CD8-positive, alpha-beta memory T cell (primary cell): Measurements from ENCODE around the gene TSFM. TPM values are rescaled to one million over a fixed set of nuclear protein-coding genes. Genes with fewer than 3 reads are reported as not detected.

ENCODE experiments used
- CTCF ChIA-PET: fragments of 350-600 bp; sonication (Branson Sonifier 250); formaldehyde crosslinking; loops from one replicate; lab custom pipeline; 2021; ENCODE audit warnings: antibody characterized with exemption; lab: Charles Lee
- POLR2A ChIA-PET: fragments of 350-600 bp; sonication (Branson Sonifier 250); formaldehyde crosslinking; loops from one replicate; lab custom pipeline; 2021; ENCODE audit warnings: antibody characterized with exemption; lab: Charles Lee
- DNase-seq, 5 donors: peaks; one replicate each; pipeline versions ENCODE4 v3.0.0 to v3.0.0-alpha.2; 2020 to 2022; ENCODE audit warnings: mixed read lengths in 1 of 5
- H3K27ac ChIP-seq: one replicate; pipeline ENCODE4 v1.7.0; 2013; ENCODE audit warnings: low read depth, mild to moderate bottlenecking, low read length, moderate library complexity
- H3K27me3 ChIP-seq: 2 replicates; pipeline ENCODE4 v1.7.0; 2013; ENCODE audit warnings: low read length, mild to moderate bottlenecking; ENCODE audit not compliant: insufficient read depth, poor library complexity, severe bottlenecking
- H3K36me3 ChIP-seq: 2 replicates; pipeline ENCODE4 v1.7.0; 2013; ENCODE audit warnings: mild to moderate bottlenecking, low read length, moderate library complexity; ENCODE audit not compliant: insufficient read depth
- H3K4me1 ChIP-seq: 2 replicates; pipeline ENCODE4 v1.7.0; 2013; ENCODE audit warnings: mild to moderate bottlenecking, low read length, moderate library complexity; ENCODE audit not compliant: insufficient read depth
- H3K4me3 ChIP-seq: 2 replicates; pipeline ENCODE4 v1.7.0; 2013; ENCODE audit warnings: mild to moderate bottlenecking, low read length
- H3K9me3 ChIP-seq: 2 replicates; pipeline ENCODE4 v1.7.0; 2013; ENCODE audit warnings: mild to moderate bottlenecking, low read length
- H3K27ac Mint-ChIP-seq, 8 donors: one replicate each; pipeline ENCODE4 v1.8.0; 2020 to 2021; ENCODE audit warnings: mixed read lengths in 8 of 8, mild to moderate bottlenecking in 6 of 8, inconsistent platforms in 3 of 8, moderate library complexity in 3 of 8
- H3K27me3 Mint-ChIP-seq, 2 donors: one replicate each; pipeline ENCODE4 v1.8.0; 2020 to 2021; ENCODE audit warnings: mixed read lengths in 2 of 2, mild to moderate bottlenecking in 1 of 2, moderate library complexity in 1 of 2
- H3K36me3 Mint-ChIP-seq, 3 donors: one replicate each; pipeline ENCODE4 v1.8.0; 2020 to 2021; ENCODE audit warnings: mixed read lengths in 3 of 3, inconsistent platforms in 1 of 3, mild to moderate bottlenecking in 1 of 3
- H3K4me1 Mint-ChIP-seq, 3 donors: one replicate each; pipeline ENCODE4 v1.8.0; 2020 to 2021; ENCODE audit warnings: mixed read lengths in 3 of 3, inconsistent platforms in 1 of 3, mild to moderate bottlenecking in 1 of 3
- H3K4me3 Mint-ChIP-seq, 7 donors: one replicate each; pipeline ENCODE4 v1.8.0; 2020 to 2021; ENCODE audit warnings: mixed read lengths in 7 of 7, mild to moderate bottlenecking in 6 of 7, moderate library complexity in 4 of 7, inconsistent platforms in 2 of 7
- H3K9me3 Mint-ChIP-seq, 5 donors: one replicate each; pipeline ENCODE4 v1.8.0; 2020 to 2022; ENCODE audit warnings: mixed read lengths in 5 of 5, mild to moderate bottlenecking in 3 of 5, moderate library complexity in 2 of 5, inconsistent platforms in 1 of 5
- polyA plus RNA-seq: library from polyadenylated mRNA; unstranded; fragments of 300-500 nt; fragmentation: Illumina TruSeq; gene quantifications from one replicate; pipeline ENCODE4 v1.2.3, GENCODE V29; 2021
- total RNA-seq, 2 experiments: library from RNA; stranded (reverse); gene quantifications; one replicate each; pipeline ENCODE4 v1.2.3, GENCODE V29; 2021

Gene TSFM
- total and polyA plus RNA-seq, 3 experiments from 2014 or later: 32.6 to 69.0 (median 64.0) TPM

DNA sequence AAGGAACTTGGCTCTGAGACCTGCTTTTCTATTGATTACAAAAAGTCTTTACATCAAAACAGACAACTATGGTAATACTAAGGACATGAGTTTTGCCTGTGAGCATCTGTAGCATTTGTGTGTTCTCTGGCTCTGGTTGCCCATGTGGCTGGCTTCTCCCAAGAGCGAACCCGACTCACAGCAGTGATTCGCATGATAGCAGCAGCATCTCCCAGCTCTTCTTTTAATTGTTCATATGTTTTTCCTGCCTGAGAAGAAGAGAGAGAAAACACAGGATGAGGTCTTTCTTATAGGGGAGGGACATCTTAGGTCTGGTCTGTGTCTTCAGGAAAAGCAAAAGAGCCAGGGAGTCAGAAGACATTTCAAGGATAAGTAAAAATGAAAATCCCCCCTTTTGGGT is 18.4 kb downstream of the TSFM start:
- no peaks in the 10 kb centered on the region for H3K9me3 ChIP-seq
- no peak overlapping the region for H3K4me3 ChIP-seq
- Mint-ChIP-seq H3K27ac (peak overlapping the region in 1 of 8 donors; percentile 77), H3K27me3 (no peaks in the 10 kb centered on the region), H3K4me1 (peaks cover 0 to 4% (median 0%) of the 10 kb centered on the region in 3 donors), H3K9me3 (no peaks in the 10 kb centered on the region), H3K36me3 (peaks cover 0 to 66% (median 14%) of the 10 kb centered on the region in 3 donors), H3K4me3 (no peak overlapping the region)
- H3K36me3 ChIP-seq: peaks cover 21% of the 10 kb centered on the region
- no peaks in the 10 kb centered on the region for H3K4me1 ChIP-seq
- no peak for DNase-seq
- ChIA-PET POLR2A (no interaction called here), CTCF (interaction anchor here (2.9 kb wide), 1 partner anchor 105 kb away, joined by 21 read pairs; no protein-coding TSS in a partner anchor)
- no peak overlapping the region for H3K27ac ChIP-seq
- H3K27me3 ChIP-seq: no peaks in the 10 kb centered on the region

DNA sequence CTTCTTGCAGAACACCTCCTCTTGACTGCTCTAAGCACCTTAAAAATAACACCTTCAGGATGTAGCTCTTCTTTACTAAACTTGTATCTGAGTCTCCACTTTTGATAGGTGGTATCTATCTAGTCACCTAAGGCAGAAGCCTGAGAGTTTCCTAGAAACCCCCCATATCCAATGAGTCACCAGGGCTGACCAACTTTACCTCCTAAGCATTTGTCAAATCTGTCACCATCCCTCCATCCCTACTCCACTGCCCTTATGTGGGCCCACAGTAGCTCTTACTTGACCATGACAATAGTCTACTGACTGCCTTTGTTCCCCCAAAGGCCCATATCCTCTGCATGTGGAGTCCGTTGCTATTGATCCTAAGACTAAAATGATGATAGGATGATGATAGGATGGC is 20.0 kb downstream of the TSFM start:
- ChIA-PET CTCF (interaction anchor here (0.9 to 2.9 kb wide), 20 partner anchors 8 to 114 kb away, joined by 3 to 21 read pairs (median 4); partner anchors contain the start of gene AVIL), POLR2A (no interaction called here)
- Histone ChIP-seq H3K4me3 (no peak overlapping the region), H3K9me3 (no peaks in the 10 kb centered on the region), H3K27ac (no peak overlapping the region), H3K27me3 (no peaks in the 10 kb centered on the region), H3K4me1 (no peaks in the 10 kb centered on the region), H3K36me3 (peaks cover 10% of the 10 kb centered on the region)
- DNase-seq: no peak
- Mint-ChIP-seq H3K27ac (peak overlapping the region in 3 of 8 donors; percentile 54 to 93 (median 67)), H3K4me1 (peaks cover 0 to 2% (median 0%) of the 10 kb centered on the region in 3 donors), H3K9me3 (no peaks in the 10 kb centered on the region), H3K4me3 (no peak overlapping the region), H3K27me3 (no peaks in the 10 kb centered on the region), H3K36me3 (peaks cover 0 to 65% (median 12%) of the 10 kb centered on the region in 3 donors)

DNA sequence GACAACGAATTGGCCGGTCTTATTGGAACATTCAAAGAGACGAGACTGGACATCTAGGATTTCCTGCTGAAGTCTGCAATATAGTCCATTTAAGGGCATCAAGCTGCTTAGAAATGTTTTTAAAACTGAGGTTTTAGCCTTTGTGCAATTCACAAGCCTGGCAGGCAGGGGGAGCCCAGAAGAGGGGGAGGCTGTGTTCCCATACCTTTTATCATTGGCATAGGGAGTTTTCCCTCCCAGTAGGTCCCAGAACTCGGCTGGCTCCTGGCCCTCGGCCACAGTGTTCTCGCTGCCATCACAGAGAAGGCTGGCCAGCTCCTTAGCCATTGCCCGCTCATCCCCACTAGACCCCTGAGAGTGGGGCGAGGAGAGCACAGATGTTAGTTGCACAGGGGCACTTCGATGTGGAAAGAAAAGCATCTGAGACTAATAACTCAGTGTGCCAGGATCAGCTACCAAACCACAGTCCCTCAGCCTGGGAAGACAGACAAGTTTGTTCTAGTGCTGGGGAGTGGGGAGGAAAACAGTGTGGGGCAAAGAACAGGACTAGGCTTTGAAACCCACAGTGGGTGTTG is 20.8 kb downstream of the TSFM start:
- CTCF ChIA-PET: interaction anchor here (0.9 to 2.9 kb wide), 20 partner anchors 9 to 114 kb away, joined by 3 to 21 read pairs (median 4); partner anchors contain the start of gene AVIL
- peaks cover 14% of the 10 kb centered on the region for H3K36me3 ChIP-seq
- peak in 1 of 5 donors; percentile 33 for DNase-seq
- H3K36me3 Mint-ChIP-seq: peaks cover 0 to 67% (median 14%) of the 10 kb centered on the region in 3 donors
- H3K27me3 ChIP-seq: no peaks in the 10 kb centered on the region
- no peak overlapping the region for H3K27ac ChIP-seq
- no peaks in the 10 kb centered on the region for H3K9me3 Mint-ChIP-seq
- H3K4me1 ChIP-seq: no peaks in the 10 kb centered on the region
- no peaks in the 10 kb centered on the region for H3K27me3 Mint-ChIP-seq
- no peaks in the 10 kb centered on the region for H3K9me3 ChIP-seq
- H3K27ac Mint-ChIP-seq: peak overlapping the region in 1 of 8 donors; percentile 66
- peaks cover 0 to 2% (median 0%) of the 10 kb centered on the region in 3 donors for H3K4me1 Mint-ChIP-seq
- POLR2A ChIA-PET: interaction anchor here (0.5 kb wide), 1 partner anchor 75 kb away, joined by 9 read pairs; no protein-coding TSS in a partner anchor
- no peak overlapping the region for H3K4me3 Mint-ChIP-seq
- H3K4me3 ChIP-seq: no peak overlapping the region

DNA sequence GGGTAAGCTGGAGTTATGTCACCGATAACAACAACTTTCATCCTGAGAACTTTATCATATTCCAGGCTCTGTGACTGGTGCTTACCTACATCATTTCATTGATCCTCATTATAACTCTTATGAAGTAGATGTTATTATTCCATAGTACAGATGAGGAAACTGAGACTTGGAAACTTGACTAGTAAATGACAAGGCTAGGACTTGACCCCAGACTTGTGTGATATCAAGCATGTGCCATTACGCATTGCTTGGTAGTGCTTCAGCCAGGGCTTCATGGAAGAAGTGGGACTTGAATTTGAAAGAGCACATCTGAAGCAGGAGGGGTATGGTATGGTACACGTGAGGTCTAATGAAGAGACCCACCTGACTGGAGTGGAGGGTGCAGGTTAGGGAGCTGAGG is 24.1 kb downstream of the TSFM start:
- Histone ChIP-seq H3K36me3 (peaks cover 11% of the 10 kb centered on the region), H3K4me1 (no peaks in the 10 kb centered on the region), H3K4me3 (no peak overlapping the region), H3K27ac (no peak overlapping the region), H3K27me3 (no peaks in the 10 kb centered on the region), H3K9me3 (no peaks in the 10 kb centered on the region)
- no peaks in the 10 kb centered on the region for H3K9me3 Mint-ChIP-seq
- CTCF ChIA-PET: no interaction called here
- no peak for DNase-seq
- H3K4me1 Mint-ChIP-seq: peaks cover 0 to 2% (median 0%) of the 10 kb centered on the region in 3 donors
- no peak overlapping the region for H3K4me3 Mint-ChIP-seq
- H3K27ac Mint-ChIP-seq: no peak overlapping the region
- no peaks in the 10 kb centered on the region for H3K27me3 Mint-ChIP-seq
- POLR2A ChIA-PET: no interaction called here
- peaks cover 0 to 69% (median 15%) of the 10 kb centered on the region in 3 donors for H3K36me3 Mint-ChIP-seq

DNA sequence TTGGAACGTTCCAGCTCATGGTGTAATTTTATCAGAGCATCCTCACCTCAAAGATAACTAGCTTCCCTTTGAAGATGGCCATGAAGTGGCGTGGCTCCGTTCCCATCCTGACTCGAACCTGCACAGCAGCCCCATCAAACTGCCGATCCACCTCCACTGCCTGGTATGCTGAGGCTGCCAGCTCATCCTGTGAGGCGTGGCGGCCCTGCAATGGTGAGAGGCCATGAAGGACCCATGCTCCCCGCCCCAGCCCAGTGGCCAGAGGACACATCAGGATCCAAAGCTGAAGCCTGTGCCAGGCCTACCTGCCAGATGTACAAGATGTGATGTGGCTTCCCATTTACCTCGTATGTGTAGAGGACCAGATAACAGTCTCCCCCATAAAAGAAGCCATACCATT is 24.7 kb downstream of the TSFM start:
- Histone ChIP-seq H3K36me3 (peaks cover 6% of the 10 kb centered on the region), H3K4me3 (no peak overlapping the region), H3K4me1 (no peaks in the 10 kb centered on the region), H3K9me3 (no peaks in the 10 kb centered on the region), H3K27me3 (no peaks in the 10 kb centered on the region), H3K27ac (no peak overlapping the region)
- H3K36me3 Mint-ChIP-seq: peaks cover 0 to 66% (median 18%) of the 10 kb centered on the region in 3 donors
- H3K9me3 Mint-ChIP-seq: no peaks in the 10 kb centered on the region
- no peaks in the 10 kb centered on the region for H3K27me3 Mint-ChIP-seq
- peaks cover 0 to 2% (median 0%) of the 10 kb centered on the region in 3 donors for H3K4me1 Mint-ChIP-seq
- CTCF ChIA-PET: no interaction called here
- POLR2A ChIA-PET: no interaction called here
- peak overlapping the region in 2 of 8 donors; percentile 8 to 74 for H3K27ac Mint-ChIP-seq
- no peak overlapping the region for H3K4me3 Mint-ChIP-seq
- DNase-seq: no peak

DNA sequence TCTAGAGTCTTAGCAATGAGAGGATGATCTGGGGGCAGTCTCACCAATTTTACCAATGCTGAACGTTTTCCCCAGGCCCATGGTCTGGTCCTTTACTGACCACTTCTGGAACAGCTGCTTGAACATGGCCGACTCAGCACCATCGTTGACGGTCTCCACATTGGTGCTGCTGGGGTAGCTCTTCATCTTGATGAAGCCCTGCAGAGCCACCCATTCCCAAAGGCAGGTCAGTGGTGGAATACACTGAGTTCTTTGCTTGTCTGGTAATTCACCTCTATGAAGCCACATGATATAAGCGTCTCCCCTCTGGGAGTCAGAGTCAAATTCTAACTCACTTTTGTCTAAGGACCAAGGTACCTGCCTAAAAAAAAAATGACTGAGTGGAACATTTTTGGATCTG is 25.8 kb downstream of the TSFM start:
- Mint-ChIP-seq H3K27me3 (no peaks in the 10 kb centered on the region), H3K9me3 (no peaks in the 10 kb centered on the region), H3K4me3 (no peak overlapping the region), H3K27ac (peak overlapping the region in 1 of 8 donors; percentile 79), H3K36me3 (peaks cover 0 to 61% (median 18%) of the 10 kb centered on the region in 3 donors), H3K4me1 (peaks cover 0 to 2% (median 0%) of the 10 kb centered on the region in 3 donors)
- Histone ChIP-seq H3K4me1 (no peaks in the 10 kb centered on the region), H3K36me3 (peaks cover 6% of the 10 kb centered on the region), H3K27ac (no peak overlapping the region), H3K4me3 (no peak overlapping the region), H3K9me3 (no peaks in the 10 kb centered on the region), H3K27me3 (no peaks in the 10 kb centered on the region)
- no peak for DNase-seq
- ChIA-PET POLR2A (interaction anchor here (0.5 kb wide), 1 partner anchor 56 kb away, joined by 4 read pairs; no protein-coding TSS in a partner anchor), CTCF (no interaction called here)

DNA sequence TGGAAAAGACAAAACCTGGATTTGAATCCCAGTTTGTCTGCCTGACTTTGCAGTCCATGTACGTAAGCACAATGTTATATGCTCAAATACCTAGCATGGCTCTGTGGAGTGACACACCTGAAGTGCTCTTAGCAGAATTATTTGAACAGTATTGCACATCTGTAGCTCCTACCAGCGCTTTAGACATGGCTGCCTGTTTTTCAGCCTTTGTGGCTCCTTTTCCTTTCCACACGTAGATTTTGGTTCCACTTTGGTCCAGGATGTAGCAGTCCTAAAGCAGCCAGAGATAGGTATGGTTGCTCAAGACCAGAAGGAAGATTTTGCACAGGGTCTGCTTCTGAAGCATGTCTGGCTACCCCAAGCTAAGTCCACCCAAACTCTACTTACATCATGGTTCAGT is 26.8 kb downstream of the TSFM start:
- no peak overlapping the region for H3K4me3 Mint-ChIP-seq
- ChIA-PET POLR2A (no interaction called here), CTCF (interaction anchor here (1.0 kb wide), 1 partner anchor 10 kb away, joined by 4 read pairs; no protein-coding TSS in a partner anchor)
- Histone ChIP-seq H3K27me3 (no peaks in the 10 kb centered on the region), H3K4me3 (no peak overlapping the region), H3K9me3 (no peaks in the 10 kb centered on the region), H3K36me3 (peaks cover 6% of the 10 kb centered on the region), H3K4me1 (no peaks in the 10 kb centered on the region), H3K27ac (no peak overlapping the region)
- no peak overlapping the region for H3K27ac Mint-ChIP-seq
- peaks cover 0 to 56% (median 14%) of the 10 kb centered on the region in 3 donors for H3K36me3 Mint-ChIP-seq
- no peaks in the 10 kb centered on the region for H3K27me3 Mint-ChIP-seq
- H3K4me1 Mint-ChIP-seq: no peaks in the 10 kb centered on the region
- no peak for DNase-seq
- H3K9me3 Mint-ChIP-seq: no peaks in the 10 kb centered on the region

DNA sequence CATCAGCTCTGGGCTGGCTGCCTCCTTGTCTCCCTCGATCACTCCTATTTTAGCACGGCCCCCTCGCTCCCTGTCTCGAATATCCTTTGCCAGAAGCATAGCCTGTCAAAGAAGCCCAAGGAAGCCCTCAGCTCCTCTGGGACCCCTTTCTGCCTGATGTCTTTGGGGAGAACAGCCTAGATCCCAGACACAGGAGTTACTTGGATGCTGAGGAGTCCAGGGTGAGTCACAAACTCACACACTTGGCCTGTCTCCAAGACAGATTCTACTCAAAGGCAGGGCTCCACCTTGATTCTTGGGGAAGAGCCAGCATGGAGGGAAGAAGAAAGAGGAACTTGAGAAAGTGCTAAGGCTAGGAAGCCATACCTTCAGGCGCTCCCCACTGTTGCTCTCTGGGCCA is 27.9 kb downstream of the TSFM start:
- Mint-ChIP-seq H3K36me3 (peaks cover 0 to 52% (median 12%) of the 10 kb centered on the region in 3 donors), H3K9me3 (no peaks in the 10 kb centered on the region), H3K4me3 (no peak overlapping the region), H3K27ac (no peak overlapping the region), H3K4me1 (no peaks in the 10 kb centered on the region), H3K27me3 (no peaks in the 10 kb centered on the region)
- Histone ChIP-seq H3K9me3 (no peaks in the 10 kb centered on the region), H3K27ac (no peak overlapping the region), H3K4me1 (no peaks in the 10 kb centered on the region), H3K4me3 (no peak overlapping the region), H3K36me3 (peaks cover 6% of the 10 kb centered on the region), H3K27me3 (no peaks in the 10 kb centered on the region)
- POLR2A ChIA-PET: no interaction called here
- DNase-seq: no peak
- CTCF ChIA-PET: no interaction called here
